MM.1S (cell line): Measurements from ENCODE around the gene ITGA5.

Experiments used
- DNase-seq: peaks from one replicate; pipeline ENCODE4 v3.0.0-alpha.2; 2015
- H2AFZ ChIP-seq: fragments of 300-600 bp; sonication (generic); 2 replicates; pipeline ENCODE4 v1.6.0; 2016; ENCODE audit warnings: antibody characterized with exemption, low read length
- H3F3A ChIP-seq: fragments of 300-600 bp; sonication (generic); 2 replicates; pipeline ENCODE4 v1.6.1; 2016; ENCODE audit warnings: mild to moderate bottlenecking, antibody characterized with exemption, low read length, moderate library complexity, mixed read lengths; ENCODE audit not compliant: insufficient read depth
- H3K27ac ChIP-seq: fragments of 300-600 bp; sonication (generic); 2 replicates; pipeline ENCODE4 v1.5.1; 2016; ENCODE audit warnings: mild to moderate bottlenecking, low read length
- H3K27me3 ChIP-seq: fragments of 300-600 bp; sonication (generic); replicated peaks from 2 replicates; pipeline ENCODE4 v1.6.0; 2016; ENCODE audit warnings: low read length; ENCODE audit not compliant: insufficient read depth
- H3K36me3 ChIP-seq: fragments of 300-600 bp; sonication (generic); replicated peaks from 2 replicates; pipeline ENCODE4 v1.6.1; 2016; ENCODE audit warnings: mild to moderate bottlenecking, low read length, mixed read lengths; ENCODE audit not compliant: insufficient read depth
- H3K4me1 ChIP-seq: fragments of 300-600 bp; sonication (generic); 2 replicates; pipeline ENCODE4 v1.6.1; 2016; ENCODE audit warnings: low read length, mixed read lengths
- H3K4me2 ChIP-seq: fragments of 300-600 bp; sonication (generic); 2 replicates; pipeline ENCODE4 v1.6.0; 2016; ENCODE audit warnings: low read depth, low read length
- H3K4me3 ChIP-seq: fragments of 300-600 bp; sonication (generic); 2 replicates; pipeline ENCODE4 v1.5.1; 2016; ENCODE audit warnings: low read length, mixed read lengths
- H3K79me2 ChIP-seq: fragments of 300-600 bp; sonication (generic); 2 replicates; pipeline ENCODE4 v1.6.1; 2016; ENCODE audit warnings: mixed run types, low read length, mixed read lengths
- H3K9ac ChIP-seq: fragments of 300-600 bp; sonication (generic); 2 replicates; pipeline ENCODE4 v1.6.1; 2016; ENCODE audit warnings: low read length, mixed read lengths
- H3K9me2 ChIP-seq: fragments of 300-600 bp; sonication (generic); replicated peaks from 2 replicates; pipeline ENCODE4 v1.6.1; 2016; ENCODE audit warnings: mild to moderate bottlenecking, low read length, mixed read lengths; ENCODE audit not compliant: insufficient read depth
- H3K9me3 ChIP-seq: fragments of 300-600 bp; sonication (generic); replicated peaks from 2 replicates; pipeline ENCODE4 v1.6.1; 2016; ENCODE audit warnings: mild to moderate bottlenecking, low read length, mixed read lengths; ENCODE audit not compliant: insufficient read depth
- H4K20me1 ChIP-seq: fragments of 300-600 bp; sonication (generic); 2 replicates; pipeline ENCODE4 v1.6.1; 2016; ENCODE audit warnings: mild to moderate bottlenecking, low read length, moderate library complexity, mixed read lengths; ENCODE audit not compliant: insufficient read depth
- CTCF ChIP-seq: fragments of 300-600 bp; sonication (generic); IDR thresholded peaks from 2 replicates; pipeline ENCODE4 v1.5.1; 2016; ENCODE audit warnings: antibody characterized with exemption, low read length, mixed read lengths
- EZH2 ChIP-seq: fragments of 300-600 bp; sonication (generic); optimal IDR thresholded peaks from 2 replicates; pipeline ENCODE3; 2017; ENCODE audit warnings: low read depth, mild to moderate bottlenecking, antibody characterized with exemption, low read length, mixed read lengths
- EZH2phosphoT487 ChIP-seq: fragments of 300-600 bp; sonication (generic); IDR thresholded peaks from 2 replicates; pipeline ENCODE4 v1.6.1; 2018; ENCODE audit warnings: antibody characterized with exemption, low read length

Gene ITGA5

GRCh38 chr12:54404061-54405004, 14.7 kb downstream of the ITGA5 start:
- H3K27ac ChIP-seq, result no peak overlapping the region
- no peaks in the 10 kb centered on the region for H3K4me1 ChIP-seq
- no peak overlapping the region for H3K9ac ChIP-seq
- H3K27me3 ChIP-seq, result no peaks in the 10 kb centered on the region
- no peak overlapping the region for H2AFZ ChIP-seq
- no peaks in the 10 kb centered on the region for H3K9me2 ChIP-seq
- H3K4me3 ChIP-seq, result no peak overlapping the region
- H3K9me3 ChIP-seq, result no peaks in the 10 kb centered on the region
- no peak overlapping the region for H3K4me2 ChIP-seq
- no peaks in the 10 kb centered on the region for H4K20me1 ChIP-seq
- no peaks in the 10 kb centered on the region for H3K79me2 ChIP-seq
- H3F3A ChIP-seq, result no peaks in the 10 kb centered on the region
- TF ChIP-seq CTCF (peak; percentile 98), EZH2 (no peak), EZH2phosphoT487 (no peak)
- DNase-seq, result peak; percentile 52
- H3K36me3 ChIP-seq, result no peaks in the 10 kb centered on the region

- Histone ChIP-seq H3K9ac (no peak overlapping the region), H3K27ac (no peak overlapping the region), H3K4me3 (no peak overlapping the region), H3K4me1 (no peaks in the 10 kb centered on the region), H4K20me1 (no peaks in the 10 kb centered on the region), H3K27me3 (no peaks in the 10 kb centered on the region), H2AFZ (no peak overlapping the region), H3K9me2 (no peaks in the 10 kb centered on the region), H3K4me2 (no peak overlapping the region), H3F3A (no peaks in the 10 kb centered on the region), H3K79me2 (no peaks in the 10 kb centered on the region), H3K36me3 (no peaks in the 10 kb centered on the region), H3K9me3 (no peaks in the 10 kb centered on the region)
- no peak for DNase-seq
- TF ChIP-seq CTCF, result no peak
- no peak for TF ChIP-seq EZH2
- TF ChIP-seq EZH2phosphoT487, result no peak
Measured at GRCh38 chr12:54401119-54401518, 17.9 kb downstream of the ITGA5 start.

- no peaks in the 10 kb centered on the region for H3K9me2 ChIP-seq
- no peaks in the 10 kb centered on the region for H3K27me3 ChIP-seq
- TF ChIP-seq CTCF (peak; percentile 98), EZH2phosphoT487 (no peak)
- H3K9ac ChIP-seq, result no peak overlapping the region
- no peak overlapping the region for H3K4me3 ChIP-seq
- no peak overlapping the region for H3K27ac ChIP-seq
- no peaks in the 10 kb centered on the region for H4K20me1 ChIP-seq
- H3K4me2 ChIP-seq, result no peak overlapping the region
- H3K9me3 ChIP-seq, result no peaks in the 10 kb centered on the region
- H3K4me1 ChIP-seq, result no peaks in the 10 kb centered on the region
- H3F3A ChIP-seq, result no peaks in the 10 kb centered on the region
- DNase-seq, result peak; percentile 66
- H3K36me3 ChIP-seq, result no peaks in the 10 kb centered on the region
- H2AFZ ChIP-seq, result no peak overlapping the region
- no peaks in the 10 kb centered on the region for H3K79me2 ChIP-seq
Measured at GRCh38 chr12:54398995-54399793, 19.9 kb downstream of the ITGA5 start.
